Sigmoid colon (tissue), 4 donors: ENCODE data around the gene OR7G2.
"Not testable (repeated sequence)": the region's sequence is repeated elsewhere in the genome, so short reads cannot be mapped to it uniquely, and the experiment has no call there.

Experiments
- CTCF ChIP-seq, 4 experiments: fragments of 450-650 bp in 3 of 4; fragments of 200-600 bp in 1 of 4; IDR thresholded peaks; one replicate each; pipeline ENCODE4 v1.5.1; 2016 to 2019; ENCODE audit warnings: antibody characterized with exemption in 4 of 4, mild to moderate bottlenecking in 3 of 4, moderate library complexity in 2 of 4
- EP300 ChIP-seq, 4 donors: sonication (generic); formaldehyde crosslinking; IDR thresholded peaks; one replicate each; pipeline ENCODE4 v1.6.1; 2017; ENCODE audit warnings: antibody characterized with exemption in 4 of 4
- POLR2A ChIP-seq, 2 donors: fragments of 450-650 bp; IDR thresholded peaks; one replicate each; pipeline ENCODE4 v1.6.1; 2016; ENCODE audit warnings: antibody characterized with exemption in 2 of 2, mild to moderate bottlenecking in 2 of 2, moderate library complexity in 2 of 2
- POLR2AphosphoS5 ChIP-seq, 4 donors: sonication (generic); formaldehyde crosslinking; IDR thresholded peaks; one replicate each; pipeline ENCODE4 v1.6.1; 2017; ENCODE audit warnings: antibody characterized with exemption in 4 of 4

GRCh38 chr19:9053674-9054073, 53.6 kb downstream of the OR7G2 start:
- not testable (repeated sequence) for TF ChIP-seq CTCF, POLR2AphosphoS5, POLR2A, EP300 (IDR thresholded peaks at IDR 0.05)
